Smooth muscle cell (in vitro differentiated cells): ENCODE results near the gene ZNF821. TPM values are rescaled to one million over a fixed set of nuclear protein-coding genes. Genes with fewer than 3 reads are reported as not detected.

ENCODE experiments used
- DNase-seq: peaks from one replicate; lab custom pipeline; 2025; ENCODE audit not compliant: unreplicated experiment; lab: John Stamatoyannopoulos, UW
- H2AFZ ChIP-seq: fragments of 200-600 bp; sonication (generic); 2 replicates; pipeline ENCODE4 v1.6.0; 2016; ENCODE audit warnings: antibody characterized with exemption, low read depth, mild to moderate bottlenecking
- H3F3A ChIP-seq: fragments of 200-600 bp; sonication (generic); 2 replicates; pipeline ENCODE4 v1.6.0; 2017; ENCODE audit warnings: antibody characterized with exemption, low read depth
- H3K27ac ChIP-seq: fragments of 200-600 bp; sonication (generic); 2 replicates; pipeline ENCODE4 v1.5.1; 2016; ENCODE audit warnings: low read depth, mild to moderate bottlenecking
- H3K27me3 ChIP-seq: fragments of 200-600 bp; sonication (generic); 2 replicates; pipeline ENCODE4 v1.6.1; 2016; ENCODE audit warnings: low read depth, mild to moderate bottlenecking
- H3K36me3 ChIP-seq: fragments of 200-600 bp; sonication (generic); 2 replicates; pipeline ENCODE4 v1.5.1; 2016; ENCODE audit warnings: low read depth
- H3K4me1 ChIP-seq: fragments of 200-600 bp; sonication (generic); 2 replicates; pipeline ENCODE4 v1.5.1; 2016; ENCODE audit warnings: low read depth
- H3K4me2 ChIP-seq: fragments of 200-600 bp; sonication (generic); 2 replicates; pipeline ENCODE4 v1.6.0; 2016; ENCODE audit warnings: mild to moderate bottlenecking
- H3K4me3 ChIP-seq: fragments of 200-600 bp; sonication (generic); 2 replicates; pipeline ENCODE4 v1.5.1; 2016; ENCODE audit warnings: mild to moderate bottlenecking
- H3K79me2 ChIP-seq: fragments of 200-600 bp; sonication (generic); 2 replicates; pipeline ENCODE4 v1.6.0; 2016; ENCODE audit warnings: low read depth, mild to moderate bottlenecking
- H3K9ac ChIP-seq: fragments of 200-600 bp; sonication (generic); 2 replicates; pipeline ENCODE4 v1.6.0; 2016; ENCODE audit warnings: low read depth
- H3K9me3 ChIP-seq: fragments of 200-600 bp; sonication (generic); replicated peaks from 2 replicates; pipeline ENCODE4 v1.5.1; 2016; ENCODE audit warnings: low read depth
- H4K20me1 ChIP-seq: fragments of 200-600 bp; sonication (generic); 2 replicates; pipeline ENCODE4 v1.6.0; 2016; ENCODE audit warnings: low read depth
- CTCF ChIP-seq: fragments of 200-600 bp; sonication (generic); IDR thresholded peaks from 2 replicates; pipeline ENCODE4 v1.5.1; 2017; ENCODE audit warnings: borderline replicate concordance, mild to moderate bottlenecking, antibody characterized with exemption; ENCODE audit not compliant: insufficient read depth, poor library complexity, severe bottlenecking
- WGBS: methylation state at CpG from one replicate; pipeline ENCODE4 v1.1.7; 2016; ENCODE audit warnings: low lambda C conversion rate; 5-methylcytosine and 5-hydroxymethylcytosine counted together
- polyA plus RNA-seq: library from polyadenylated mRNA; unstranded; fragments of >200 nt; fragmentation: Nextera tagmentation; extraction: Ambion mirVana; gene quantifications from 2 replicates; pipeline ENCODE4 v1.2.1, GENCODE V29; 2016
- total RNA-seq: library from RNA; depleted of rRNA; stranded (reverse); fragments of >200 nt; gene quantifications from 2 replicates; pipeline ENCODE4 v1.2.3, GENCODE V29; 2014

ZNF821 gene
- total and polyA plus RNA-seq, 2 experiments from 2014 or later: 12.0 to 17.5 TPM

- Histone ChIP-seq H2AFZ (no peak overlapping the region), H3K27me3 (no peaks in the 10 kb centered on the region), H3K4me1 (peaks cover 36% of the 10 kb centered on the region), H3K36me3 (no peaks in the 10 kb centered on the region), H3F3A (peaks cover 36% of the 10 kb centered on the region), H3K9ac (peak overlapping the region; percentile 35), H3K4me2 (no peak overlapping the region), H4K20me1 (peaks cover 90% of the 10 kb centered on the region), H3K4me3 (no peak overlapping the region), H3K27ac (peak overlapping the region; percentile 88), H3K9me3 (no peaks in the 10 kb centered on the region), H3K79me2 (peaks cover 29% of the 10 kb centered on the region)
- 98% methylated on average over 2 of the region's 2 CpGs for whole genome bisulfite sequencing
- no peak for TF ChIP-seq CTCF
- DNase-seq: no peak
Measured at GRCh38 chr16:71931001-71931400, 47.0 kb upstream of the ZNF821 start.

GRCh38 chr16:71930013-71930563 lies 46.1 kb upstream of the ZNF821 start:
- no peak for TF ChIP-seq CTCF
- Histone ChIP-seq H2AFZ (no peak overlapping the region), H3K27me3 (no peaks in the 10 kb centered on the region), H3K36me3 (no peaks in the 10 kb centered on the region), H3K79me2 (peaks cover 29% of the 10 kb centered on the region), H3K4me2 (peak overlapping the region; percentile 78), H3K4me3 (no peak overlapping the region), H3K4me1 (peaks cover 36% of the 10 kb centered on the region), H3F3A (peaks cover 36% of the 10 kb centered on the region), H3K27ac (peak overlapping the region; percentile 88), H4K20me1 (peaks cover 98% of the 10 kb centered on the region), H3K9me3 (no peaks in the 10 kb centered on the region), H3K9ac (peak overlapping the region; percentile 35)
- WGBS: 87% methylated on average over 5 of the region's 5 CpGs
- no peak for DNase-seq

GRCh38 chr16:71929048-71929447 lies 45.1 kb upstream of the ZNF821 start:
- peaks cover 98% of the 10 kb centered on the region for H4K20me1 ChIP-seq

More at GRCh38 chr16:71929048-71929447, 45.1 kb upstream of the ZNF821 start:
- Histone ChIP-seq H3K4me2 (peak overlapping the region; percentile 78), H3K4me1 (peaks cover 35% of the 10 kb centered on the region), H3K4me3 (no peak overlapping the region), H3K9ac (peak overlapping the region; percentile 58), H3K27me3 (no peaks in the 10 kb centered on the region), H2AFZ (no peak overlapping the region), H3F3A (peaks cover 36% of the 10 kb centered on the region), H3K36me3 (no peaks in the 10 kb centered on the region), H3K79me2 (peaks cover 33% of the 10 kb centered on the region), H3K27ac (peak overlapping the region; percentile 88), H3K9me3 (no peaks in the 10 kb centered on the region)
- peak; percentile 3 for DNase-seq
- 1% methylated on average over 3 of the region's 3 CpGs for WGBS
- no peak for TF ChIP-seq CTCF
